Upper lobe of left lung (tissue), 4 donors: ENCODE results near the gene LYZL6.
"Not testable (repeated sequence)": the region's sequence is repeated elsewhere in the genome, so short reads cannot be mapped to it uniquely, and the experiment has no call there.

Experiments used
- EP300 ChIP-seq, 4 donors: sonication (generic); formaldehyde crosslinking; IDR thresholded peaks; one replicate each; pipeline ENCODE4 v1.5.1; 2017; ENCODE audit warnings: antibody characterized with exemption in 4 of 4, control low read depth in 2 of 4
- POLR2A ChIP-seq, 4 donors: fragments of 450-650 bp; IDR thresholded peaks; one replicate each; pipeline ENCODE4 v1.5.1; 2016 to 2017; ENCODE audit warnings: antibody characterized with exemption in 4 of 4, mild to moderate bottlenecking in 2 of 4
- POLR2AphosphoS5 ChIP-seq, 2 donors: sonication (generic); formaldehyde crosslinking; IDR thresholded peaks; one replicate each; pipeline ENCODE4 v1.5.1; 2017; ENCODE audit warnings: antibody characterized with exemption in 2 of 2
- TF ChIP-seq, protein P1 (sequence below), 6 experiments: fragments of 450-650 bp in 4 of 6; fragments of 200-600 bp in 2 of 6; sonication (generic) in 2 of 6; IDR thresholded peaks; one replicate each; pipeline ENCODE4 v1.5.1; 2016 to 2019; ENCODE audit warnings: antibody characterized with exemption in 6 of 6

GRCh38 chr17:35897772-35898171, 45.7 kb downstream of the LYZL6 start:
- TF ChIP-seq, protein P1, sequence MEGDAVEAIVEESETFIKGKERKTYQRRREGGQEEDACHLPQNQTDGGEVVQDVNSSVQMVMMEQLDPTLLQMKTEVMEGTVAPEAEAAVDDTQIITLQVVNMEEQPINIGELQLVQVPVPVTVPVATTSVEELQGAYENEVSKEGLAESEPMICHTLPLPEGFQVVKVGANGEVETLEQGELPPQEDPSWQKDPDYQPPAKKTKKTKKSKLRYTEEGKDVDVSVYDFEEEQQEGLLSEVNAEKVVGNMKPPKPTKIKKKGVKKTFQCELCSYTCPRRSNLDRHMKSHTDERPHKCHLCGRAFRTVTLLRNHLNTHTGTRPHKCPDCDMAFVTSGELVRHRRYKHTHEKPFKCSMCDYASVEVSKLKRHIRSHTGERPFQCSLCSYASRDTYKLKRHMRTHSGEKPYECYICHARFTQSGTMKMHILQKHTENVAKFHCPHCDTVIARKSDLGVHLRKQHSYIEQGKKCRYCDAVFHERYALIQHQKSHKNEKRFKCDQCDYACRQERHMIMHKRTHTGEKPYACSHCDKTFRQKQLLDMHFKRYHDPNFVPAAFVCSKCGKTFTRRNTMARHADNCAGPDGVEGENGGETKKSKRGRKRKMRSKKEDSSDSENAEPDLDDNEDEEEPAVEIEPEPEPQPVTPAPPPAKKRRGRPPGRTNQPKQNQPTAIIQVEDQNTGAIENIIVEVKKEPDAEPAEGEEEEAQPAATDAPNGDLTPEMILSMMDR (IDR thresholded peaks at IDR 0.05) = not testable (repeated sequence)
- not testable (repeated sequence) for TF ChIP-seq POLR2A, POLR2AphosphoS5, EP300 (IDR thresholded peaks at IDR 0.05)
